K562 (cell line): Measurements from ENCODE around the gene ELOVL5. TPM values are rescaled to one million over a fixed set of nuclear protein-coding genes. Genes with fewer than 3 reads are reported as not detected.

Source experiments
- ATAC-seq: fragments of 200-7000 bp; cut with Tn5 transposase; 3 replicates; pipeline ENCODE4 v1.9.1; 2020; ENCODE audit warnings: moderate library complexity
- BruUV-seq: library from RNA; stranded (reverse); fragments of 400-500 nt; replicated peaks from 2 replicates; lab custom pipeline; 2021; lab: Mats Ljungman, UMichigan
- CTCF ChIA-PET: fragments of 300-600 bp; formaldehyde crosslinking; extraction: SDS; loops from one replicate; lab custom pipeline; 2021; ENCODE audit warnings: low intra/inter-chr PET ratio; lab: Yijun Ruan, JAX
- POLR2A ChIA-PET: fragments of 300-600, 350-650 bp; sonication (Branson Sonifier 250); formaldehyde crosslinking; extraction: SDS; loops from one replicate; lab custom pipeline; 2021; ENCODE audit warnings: antibody characterized with exemption, inconsistent platforms; lab: Yijun Ruan, JAX
- DNase-seq, 4 experiments: peaks; one replicate each; pipeline versions ENCODE4 v3.0.0 to v3.0.0-alpha.2; 2011 to 2018; ENCODE audit warnings: low spot score in 3 of 4, mixed read lengths in 3 of 4; ENCODE audit errors: extremely low read depth in 1 of 4
- FAIRE-seq: peaks from 2 replicates; lab custom pipeline; 2011; peaks lifted over from hg19 to GRCh38; lab: Jason Lieb, UNC
- H2AFZ ChIP-seq: 2 replicates; pipeline ENCODE4 v1.6.0; 2011; ENCODE audit warnings: low read depth, low read length, control low read depth, inconsistent platforms
- H3K27ac ChIP-seq: fragments of 200-600 bp; 3 replicates; pipeline ENCODE4 v1.8.0; 2011; ENCODE audit warnings: low read depth, mild to moderate bottlenecking, control low read depth, inconsistent platforms, low read length, moderate library complexity, mixed read lengths; ENCODE audit errors: extremely low read depth
- H3K27me3 ChIP-seq, 2 experiments: fragments of 300-600 bp in 1 of 2; 2 replicates in 1 of 2; 3 replicates in 1 of 2; pipeline versions ENCODE4 v1.6.0 to v1.8.0; 2011; ENCODE audit warnings: inconsistent platforms in 2 of 2, low read length in 2 of 2, mild to moderate bottlenecking in 1 of 2, mixed read lengths in 1 of 2, moderate library complexity in 1 of 2; ENCODE audit not compliant: control insufficient read depth in 2 of 2, insufficient read depth in 2 of 2
- H3K36me3 ChIP-seq: fragments of 300-600 bp; 3 replicates; pipeline ENCODE4 v1.8.0; 2011; ENCODE audit warnings: mild to moderate bottlenecking, low read length, inconsistent platforms; ENCODE audit not compliant: control insufficient read depth, insufficient read depth
- H3K4me1 ChIP-seq, 2 experiments: fragments of 200-600 bp in 1 of 2; replicated peaks in 1 of 2; 2 replicates in 1 of 2; 3 replicates in 1 of 2; pipeline versions ENCODE4 v1.5.1 to v1.8.0; 2011; ENCODE audit warnings: inconsistent platforms in 2 of 2, low read length in 2 of 2, mild to moderate bottlenecking in 1 of 2, mixed read lengths in 1 of 2, moderate library complexity in 1 of 2; ENCODE audit not compliant: control insufficient read depth in 2 of 2, insufficient read depth in 2 of 2
- H3K4me2 ChIP-seq: 2 replicates; pipeline ENCODE4 v1.6.1; 2011; ENCODE audit warnings: low read length, control low read depth, inconsistent platforms, mixed read lengths; ENCODE audit not compliant: insufficient read depth
- H3K4me3 ChIP-seq: fragments of 200-600 bp; sonication (generic), shearing (Covaris generic); 2 replicates; pipeline ENCODE4 v1.5.1; 2016; ENCODE audit warnings: control low read depth, inconsistent platforms
- H3K79me2 ChIP-seq: fragments of 200-600 bp; 3 replicates; pipeline ENCODE4 v1.8.0; 2011; ENCODE audit warnings: low read length, inconsistent platforms; ENCODE audit not compliant: control insufficient read depth, insufficient read depth
- H3K9ac ChIP-seq, 2 experiments: 2 replicates each; pipeline versions ENCODE4 v1.6.0 to v1.6.1; 2011; ENCODE audit warnings: low read depth in 2 of 2, low read length in 2 of 2, control low read depth in 1 of 2, inconsistent platforms in 1 of 2, mild to moderate bottlenecking in 1 of 2, mixed read lengths in 1 of 2; ENCODE audit not compliant: insufficient read depth in 1 of 2
- H3K9me1 ChIP-seq: one replicate; pipeline ENCODE4 v1.6.0; 2011; ENCODE audit warnings: inconsistent platforms, mild to moderate bottlenecking, low read length, moderate library complexity; ENCODE audit not compliant: control insufficient read depth, insufficient read depth
- H3K9me3 ChIP-seq: replicated peaks from 2 replicates; pipeline ENCODE4 v1.5.1; 2011; ENCODE audit warnings: low read depth, low read length, inconsistent platforms; ENCODE audit not compliant: control insufficient read depth, insufficient read depth
- H4K20me1 ChIP-seq: replicated peaks from 2 replicates; pipeline ENCODE4 v1.6.1; 2011; ENCODE audit warnings: low read length, inconsistent platforms, mixed read lengths; ENCODE audit not compliant: control insufficient read depth, insufficient read depth
- ARID1B ChIP-seq: fragments of 450-650 bp; IDR thresholded peaks from 2 replicates; pipeline ENCODE4 v1.6.1; 2016; ENCODE audit warnings: antibody characterized with exemption, mild to moderate bottlenecking, inconsistent platforms
- GATA2 ChIP-seq: sonication (generic); formaldehyde crosslinking; IDR thresholded peaks from 2 replicates; pipeline ENCODE4 v1.4.0; 2020; ENCODE audit warnings: mild to moderate bottlenecking, missing genetic modification reagents
- MEIS2 ChIP-seq: fragments of 450-650 bp; IDR thresholded peaks from 2 replicates; pipeline ENCODE4 v1.6.1; 2014; ENCODE audit warnings: mild to moderate bottlenecking; ENCODE audit not compliant: partially characterized antibody
- NCOR1 ChIP-seq: fragments of 450-650 bp; IDR thresholded peaks from 2 replicates; pipeline ENCODE4 v1.6.1; 2016; ENCODE audit warnings: mild to moderate bottlenecking, moderate library complexity
- TBL1XR1 ChIP-seq, 2 experiments: IDR thresholded peaks; 2 replicates each; pipeline ENCODE4 v1.6.1; 2012; ENCODE audit warnings: improper control_type of control experiment in 2 of 2, low read length in 2 of 2, mild to moderate bottlenecking in 1 of 2
- ZNF274 ChIP-seq: IDR thresholded peaks from 2 replicates; pipeline ENCODE4 v1.6.1; 2011; ENCODE audit warnings: low read depth, mild to moderate bottlenecking, low read length, moderate library complexity, borderline replicate concordance
- ZNF780A ChIP-seq: fragments of 250-450 bp; sonication (Bioruptor Pico); IDR thresholded peaks from 2 replicates; pipeline ENCODE4 v1.5.0; 2021; ENCODE audit warnings: mild to moderate bottlenecking
- WGBS: fragments of 100-300 bp; shearing (Covaris generic); methylation state at CpG from one replicate; pipeline ENCODE4 v1.1.6; 2016; ENCODE audit warnings: low coverage, mixed read lengths; ENCODE audit not compliant: insufficient coverage; ENCODE audit errors: missing lambda C conversion rate; 5-methylcytosine and 5-hydroxymethylcytosine counted together
- in situ Hi-C: fragments of 300-500 bp; cut with MboI; formaldehyde crosslinking; loops from 4 replicates; pipeline ENCODE4 v1.15.0; 2018; ENCODE audit warnings: inconsistent platforms, mixed read lengths
- intact Hi-C: fragments of 100-400 bp; cut with micrococcal nuclease; formaldehyde crosslinking; loops from 2 replicates; pipeline ENCODE4 v1.14.2; 2022
- polyA plus RNA-seq, 8 experiments: library from polyadenylated mRNA; depleted of rRNA in 4 of 8; stranded (reverse) in 5 of 8; unstranded in 3 of 8; fragments of >200 nt; fragmentation: Nextera tagmentation in 2 of 8; fragmentation: Illumina TruSeq in 1 of 8; extraction: Ambion mirVana in 2 of 8; extraction: Trizol in 1 of 8; gene quantifications; 2 replicates each; pipeline versions ENCODE4 v1.2.1 to v1.2.3, GENCODE V29; 2011 to 2014; ENCODE audit warnings: inconsistent platforms in 1 of 8, missing spikeins in 1 of 8
- total RNA-seq, 7 experiments: library from RNA; depleted of rRNA in 6 of 7; stranded (reverse); fragments of >200 nt in 6 of 7; fragmentation: Illumina TruSeq in 2 of 7; extraction: Trizol in 2 of 7; gene quantifications; 2 replicates each; pipeline versions ENCODE4 v1.2.1 to v1.2.3, GENCODE V29; 2011 to 2021; ENCODE audit warnings: low replicate concordance in 1 of 7
- TF ChIP-seq, protein P1 (sequence below): fragments of 450-650 bp; formaldehyde crosslinking; IDR thresholded peaks from 2 replicates; pipeline ENCODE4 v1.4.0; 2020; ENCODE audit warnings: mild to moderate bottlenecking, mixed read lengths
- TF ChIP-seq, protein P2 (sequence below): sonication (generic); formaldehyde crosslinking; IDR thresholded peaks from 2 replicates; pipeline ENCODE4 v1.9.0; 2022; ENCODE audit warnings: mild to moderate bottlenecking, missing genetic modification reagents
- TF ChIP-seq, protein P3 (sequence below): fragments of 450-650 bp; IDR thresholded peaks from 2 replicates; pipeline ENCODE4 v1.6.1; 2017; ENCODE audit warnings: antibody characterized with exemption, mild to moderate bottlenecking
- TF ChIP-seq, protein P4 (sequence below): fragments of 250-450 bp; sonication (Bioruptor Pico); IDR thresholded peaks from 2 replicates; pipeline ENCODE4 v1.5.0; 2022; ENCODE audit warnings: mild to moderate bottlenecking

The ELOVL5 gene
- total and polyA plus RNA-seq, 9 of the 15 experiments (the other 6 are each of a cell fraction or from before 2014, with no cell fraction given): 70.6 to 245 (median 132) TPM

DNA sequence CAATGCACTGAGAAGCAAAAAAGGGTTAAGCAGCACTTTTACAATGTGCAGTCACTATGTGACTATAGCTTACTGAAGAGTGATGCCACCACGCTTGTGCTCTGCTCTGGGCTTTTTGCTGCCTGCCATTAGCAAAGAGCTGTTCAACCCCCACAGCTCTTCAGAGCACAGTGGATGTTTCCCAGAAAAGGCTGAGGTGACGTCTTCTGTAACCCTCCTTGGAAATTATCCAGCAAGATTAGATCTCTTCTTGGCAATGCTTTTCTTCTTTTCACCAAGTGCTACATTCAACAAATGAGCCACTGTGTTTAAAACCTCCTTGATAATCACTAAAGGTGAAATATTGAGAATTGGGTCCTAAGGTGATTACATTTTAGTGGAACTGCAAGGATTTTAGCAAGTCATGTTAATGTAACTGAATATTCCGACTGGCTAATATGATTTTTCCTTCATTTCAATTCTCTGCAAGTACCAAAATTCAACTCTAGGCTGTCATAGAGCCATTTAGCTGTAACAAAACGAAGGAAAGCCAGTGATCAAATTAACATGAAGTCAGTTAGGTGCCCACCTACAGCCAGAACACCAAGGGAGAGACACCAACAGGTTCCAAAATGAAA is 34.9 kb downstream of the ELOVL5 start (continued):
- TF ChIP-seq, protein P1, sequence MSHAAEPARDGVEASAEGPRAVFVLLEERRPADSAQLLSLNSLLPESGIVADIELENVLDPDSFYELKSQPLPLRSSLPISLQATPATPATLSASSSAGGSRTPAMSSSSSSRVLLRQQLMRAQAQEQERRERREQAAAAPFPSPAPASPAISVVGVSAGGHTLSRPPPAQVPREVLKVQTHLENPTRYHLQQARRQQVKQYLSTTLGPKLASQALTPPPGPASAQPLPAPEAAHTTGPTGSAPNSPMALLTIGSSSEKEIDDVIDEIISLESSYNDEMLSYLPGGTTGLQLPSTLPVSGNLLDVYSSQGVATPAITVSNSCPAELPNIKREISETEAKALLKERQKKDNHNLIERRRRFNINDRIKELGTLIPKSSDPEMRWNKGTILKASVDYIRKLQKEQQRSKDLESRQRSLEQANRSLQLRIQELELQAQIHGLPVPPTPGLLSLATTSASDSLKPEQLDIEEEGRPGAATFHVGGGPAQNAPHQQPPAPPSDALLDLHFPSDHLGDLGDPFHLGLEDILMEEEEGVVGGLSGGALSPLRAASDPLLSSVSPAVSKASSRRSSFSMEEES (CRISPR knock-in tag): no peak
- TF ChIP-seq TBL1XR1 (IDR thresholded peaks at IDR 0.05; ENCODE audit: low read length in 2 of 2): 0 out of 4 replicates have a peak, but pooled peaks of 1 of the 2 experiments have one; percentile 25

DNA sequence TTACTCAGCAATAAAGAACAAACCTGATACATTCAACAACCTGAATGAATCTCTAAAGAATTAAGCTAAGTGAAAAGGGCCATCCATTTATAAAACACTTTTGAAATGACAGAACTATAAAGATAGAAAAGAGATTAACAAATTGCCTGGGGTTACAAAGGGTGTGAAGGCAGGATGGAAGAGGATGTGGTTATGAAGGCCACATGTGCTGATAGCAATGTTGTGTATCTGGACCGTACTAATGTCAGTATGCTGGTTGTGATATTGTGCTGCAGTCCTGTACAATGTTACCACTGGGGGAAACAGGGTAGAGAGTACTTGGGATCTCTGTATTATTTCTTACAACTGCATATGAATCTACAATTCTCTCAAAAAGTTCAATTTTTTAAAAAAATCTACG is 36.4 kb downstream of the ELOVL5 start:
- H3K27me3 ChIP-seq: no peaks in the 10 kb centered on the region
- peak; percentile 63 for FAIRE-seq
- in situ Hi-C loops (no loop called here), intact Hi-C loops (loop anchor here (5.0 kb wide), 1 partner anchor 35 kb away; the partner anchor contains the start of gene ELOVL5)
- H3K27ac ChIP-seq: peak overlapping the region; percentile 86
- no peak overlapping the region for H3K4me3 ChIP-seq
- DNase-seq: peak in 2 of 4 experiments; percentile 60 to 72
- WGBS: 5% methylated on average over 2 of the region's 2 CpGs
- H3K4me1 ChIP-seq: peaks cover 28 to 82% of the 10 kb centered on the region in 2 experiments
- peak overlapping the region; percentile 6; the same call in 1 of the 2 replicates for H3K4me2 ChIP-seq
- peaks cover 13% of the 10 kb centered on the region; the same call in 2 of the 3 replicates for H3K36me3 ChIP-seq
- no peak overlapping the region for H2AFZ ChIP-seq
- peaks cover 10% of the 10 kb centered on the region for H3K9me1 ChIP-seq
- peak overlapping the region in 1 of 2 experiments; percentile 28; a peak in 1 of 4 replicates for H3K9ac ChIP-seq
- ChIA-PET POLR2A (no interaction called here), CTCF (no interaction called here)
- peak; percentile 76 for ATAC-seq
- H3K79me2 ChIP-seq: peaks cover 100% of the 10 kb centered on the region
- no peaks in the 10 kb centered on the region for H3K9me3 ChIP-seq
- H4K20me1 ChIP-seq: peaks cover 13% of the 10 kb centered on the region
- no TSS peak for BruUV-seq
- TF ChIP-seq, protein P2, sequence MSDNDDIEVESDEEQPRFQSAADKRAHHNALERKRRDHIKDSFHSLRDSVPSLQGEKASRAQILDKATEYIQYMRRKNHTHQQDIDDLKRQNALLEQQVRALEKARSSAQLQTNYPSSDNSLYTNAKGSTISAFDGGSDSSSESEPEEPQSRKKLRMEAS: peak; percentile 20; the same call in 1 of the 2 replicates
- TF ChIP-seq NCOR1: peak; percentile 39; the same call in 1 of the 2 replicates
- peak; percentile 34; the same call in 1 of the 2 replicates for TF ChIP-seq GATA2 (CRISPR knock-in tag)
- peak; percentile 73 for TF ChIP-seq ARID1B
- TF ChIP-seq ZNF274: no peak
- TF ChIP-seq, protein P3, sequence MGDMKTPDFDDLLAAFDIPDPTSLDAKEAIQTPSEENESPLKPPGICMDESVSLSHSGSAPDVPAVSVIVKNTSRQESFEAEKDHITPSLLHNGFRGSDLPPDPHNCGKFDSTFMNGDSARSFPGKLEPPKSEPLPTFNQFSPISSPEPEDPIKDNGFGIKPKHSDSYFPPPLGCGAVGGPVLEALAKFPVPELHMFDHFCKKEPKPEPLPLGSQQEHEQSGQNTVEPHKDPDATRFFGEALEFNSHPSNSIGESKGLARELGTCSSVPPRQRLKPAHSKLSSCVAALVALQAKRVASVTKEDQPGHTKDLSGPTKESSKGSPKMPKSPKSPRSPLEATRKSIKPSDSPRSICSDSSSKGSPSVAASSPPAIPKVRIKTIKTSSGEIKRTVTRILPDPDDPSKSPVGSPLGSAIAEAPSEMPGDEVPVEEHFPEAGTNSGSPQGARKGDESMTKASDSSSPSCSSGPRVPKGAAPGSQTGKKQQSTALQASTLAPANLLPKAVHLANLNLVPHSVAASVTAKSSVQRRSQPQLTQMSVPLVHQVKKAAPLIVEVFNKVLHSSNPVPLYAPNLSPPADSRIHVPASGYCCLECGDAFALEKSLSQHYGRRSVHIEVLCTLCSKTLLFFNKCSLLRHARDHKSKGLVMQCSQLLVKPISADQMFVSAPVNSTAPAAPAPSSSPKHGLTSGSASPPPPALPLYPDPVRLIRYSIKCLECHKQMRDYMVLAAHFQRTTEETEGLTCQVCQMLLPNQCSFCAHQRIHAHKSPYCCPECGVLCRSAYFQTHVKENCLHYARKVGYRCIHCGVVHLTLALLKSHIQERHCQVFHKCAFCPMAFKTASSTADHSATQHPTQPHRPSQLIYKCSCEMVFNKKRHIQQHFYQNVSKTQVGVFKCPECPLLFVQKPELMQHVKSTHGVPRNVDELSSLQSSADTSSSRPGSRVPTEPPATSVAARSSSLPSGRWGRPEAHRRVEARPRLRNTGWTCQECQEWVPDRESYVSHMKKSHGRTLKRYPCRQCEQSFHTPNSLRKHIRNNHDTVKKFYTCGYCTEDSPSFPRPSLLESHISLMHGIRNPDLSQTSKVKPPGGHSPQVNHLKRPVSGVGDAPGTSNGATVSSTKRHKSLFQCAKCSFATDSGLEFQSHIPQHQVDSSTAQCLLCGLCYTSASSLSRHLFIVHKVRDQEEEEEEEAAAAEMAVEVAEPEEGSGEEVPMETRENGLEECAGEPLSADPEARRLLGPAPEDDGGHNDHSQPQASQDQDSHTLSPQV: peak; percentile 66; the same call in 1 of the 2 replicates
- no peak for TF ChIP-seq ZNF780A (CRISPR knock-in tag)
- peak; percentile 54 for TF ChIP-seq MEIS2
- TF ChIP-seq, protein P4, sequence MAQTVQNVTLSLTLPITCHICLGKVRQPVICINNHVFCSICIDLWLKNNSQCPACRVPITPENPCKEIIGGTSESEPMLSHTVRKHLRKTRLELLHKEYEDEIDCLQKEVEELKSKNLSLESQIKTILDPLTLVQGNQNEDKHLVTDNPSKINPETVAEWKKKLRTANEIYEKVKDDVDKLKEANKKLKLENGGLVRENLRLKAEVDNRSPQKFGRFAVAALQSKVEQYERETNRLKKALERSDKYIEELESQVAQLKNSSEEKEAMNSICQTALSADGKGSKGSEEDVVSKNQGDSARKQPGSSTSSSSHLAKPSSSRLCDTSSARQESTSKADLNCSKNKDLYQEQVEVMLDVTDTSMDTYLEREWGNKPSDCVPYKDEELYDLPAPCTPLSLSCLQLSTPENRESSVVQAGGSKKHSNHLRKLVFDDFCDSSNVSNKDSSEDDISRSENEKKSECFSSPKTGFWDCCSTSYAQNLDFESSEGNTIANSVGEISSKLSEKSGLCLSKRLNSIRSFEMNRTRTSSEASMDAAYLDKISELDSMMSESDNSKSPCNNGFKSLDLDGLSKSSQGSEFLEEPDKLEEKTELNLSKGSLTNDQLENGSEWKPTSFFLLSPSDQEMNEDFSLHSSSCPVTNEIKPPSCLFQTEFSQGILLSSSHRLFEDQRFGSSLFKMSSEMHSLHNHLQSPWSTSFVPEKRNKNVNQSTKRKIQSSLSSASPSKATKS (CRISPR knock-in tag): no peak
